AG04449 (cell line): ENCODE data around the gene ARHGEF7.

Source experiments
- CTCF ChIA-PET: fragments of 350-600 bp; formaldehyde crosslinking; extraction: SDS; loops from one replicate; lab custom pipeline; 2021; ENCODE audit warnings: antibody characterized with exemption; lab: Yijun Ruan, JAX
- POLR2A ChIA-PET: fragments of 400-600, 350-600 bp; formaldehyde crosslinking; extraction: SDS; loops from one replicate; lab custom pipeline; 2020; ENCODE audit warnings: antibody characterized with exemption, inconsistent platforms; lab: Yijun Ruan, JAX
- DNase-seq: peaks from one replicate; pipeline ENCODE4 v3.0.0-alpha.2; 2010; ENCODE audit warnings: low read depth, low spot score
- H3K4me3 ChIP-seq: 2 replicates; pipeline ENCODE4 v1.5.1; 2011; ENCODE audit warnings: low read depth, mild to moderate bottlenecking, control low read depth, low read length
- CTCF ChIP-seq: IDR thresholded peaks from one replicate; pipeline ENCODE4 v1.5.1; 2011; ENCODE audit warnings: mild to moderate bottlenecking, moderate library complexity, low read length, control low read depth, inconsistent platforms; ENCODE audit not compliant: insufficient read depth; ENCODE audit errors: missing control alignments

ARHGEF7 gene

GRCh38 chr13:111319521-111319920, 204.4 kb downstream of the ARHGEF7 start:
- DNase-seq: no peak
- ChIA-PET POLR2A (no interaction called here), CTCF (no interaction called here)
- TF ChIP-seq CTCF: no peak
- H3K4me3 ChIP-seq: no peak overlapping the region

GRCh38 chr13:111319998-111320911, 205.1 kb downstream of the ARHGEF7 start, which contains the start of gene TEX29:
Gene TEX29, plus strand, starts transcription at chr13:111320642. Its CDS starts 249 bp downstream, at chr13:111320891.
- DNase-seq: no peak
- no peak for TF ChIP-seq CTCF
- ChIA-PET POLR2A (no interaction called here), CTCF (no interaction called here)
- H3K4me3 ChIP-seq: no peak within 1 kb of the TSS

GRCh38 chr13:111322001-111322915, 207.1 kb downstream of the ARHGEF7 start:
- ChIA-PET CTCF (no interaction called here), POLR2A (no interaction called here)
- no peak for TF ChIP-seq CTCF
- no peak for DNase-seq
- H3K4me3 ChIP-seq: no peak overlapping the region

- TF ChIP-seq CTCF: no peak
- CTCF ChIA-PET: no interaction called here
Observed at GRCh38 chr13:111322916-111323331, 207.8 kb downstream of the ARHGEF7 start.

GRCh38 chr13:111323549-111323948, 208.4 kb downstream of the ARHGEF7 start:
- no peak for DNase-seq
- no peak for TF ChIP-seq CTCF
- H3K4me3 ChIP-seq: no peak overlapping the region
- ChIA-PET POLR2A (no interaction called here), CTCF (no interaction called here)

More at GRCh38 chr13:111322916-111323331, 207.8 kb downstream of the ARHGEF7 start:
- no peak overlapping the region for H3K4me3 ChIP-seq
- POLR2A ChIA-PET: no interaction called here
- no peak for DNase-seq
